Kidney glomerular epithelial cell (primary cell): ENCODE data around the gene C10orf90.

ENCODE experiments used
- DNase-seq: peaks from one replicate; lab custom pipeline; 2025; lab: John Stamatoyannopoulos, UW

The C10orf90 gene

GRCh38 chr10:126629925-126630624 is 40.4 kb downstream of the C10orf90 start:
- DNase-seq = no peak

GRCh38 chr10:126628746-126629145 is 41.7 kb downstream of the C10orf90 start:
- no peak for DNase-seq

- DNase-seq = no peak
Observed at GRCh38 chr10:126621846-126622245, 48.6 kb downstream of the C10orf90 start.

GRCh38 chr10:126618466-126618865 is 52.0 kb downstream of the C10orf90 start:
- DNase-seq = no peak

GRCh38 chr10:126617733-126618132 is 52.8 kb downstream of the C10orf90 start:
- no peak for DNase-seq

GRCh38 chr10:126617208-126617607 is 53.3 kb downstream of the C10orf90 start:
- no peak for DNase-seq

GRCh38 chr10:126616737-126617136 is 53.8 kb downstream of the C10orf90 start:
- DNase-seq = no peak

- DNase-seq = no peak
Observed at GRCh38 chr10:126611303-126611702, 59.2 kb downstream of the C10orf90 start.

GRCh38 chr10:126609566-126609965 is 60.9 kb downstream of the C10orf90 start:
- no peak for DNase-seq

- DNase-seq = no peak
Observed at GRCh38 chr10:126599949-126600682, 70.4 kb downstream of the C10orf90 start.

GRCh38 chr10:126598009-126598408 is 72.5 kb downstream of the C10orf90 start:
- DNase-seq = peak; percentile 28

- DNase-seq = no peak
Observed at GRCh38 chr10:126597211-126597610, 73.3 kb downstream of the C10orf90 start.

GRCh38 chr10:126596472-126597016 is 73.9 kb downstream of the C10orf90 start:
- DNase-seq = no peak

GRCh38 chr10:126595160-126595559 is 75.3 kb downstream of the C10orf90 start:
- DNase-seq = no peak

GRCh38 chr10:126593968-126594701 is 76.4 kb downstream of the C10orf90 start:
- no peak for DNase-seq

- DNase-seq = no peak
Observed at GRCh38 chr10:126592901-126593300, 77.6 kb downstream of the C10orf90 start.

GRCh38 chr10:126588024-126588423 is 82.5 kb downstream of the C10orf90 start:
- DNase-seq = no peak

GRCh38 chr10:126586878-126587277 is 83.6 kb downstream of the C10orf90 start:
- DNase-seq = no peak

GRCh38 chr10:126586128-126586527 is 84.4 kb downstream of the C10orf90 start:
- DNase-seq = no peak

GRCh38 chr10:126585249-126586017 is 85.1 kb downstream of the C10orf90 start:
- no peak for DNase-seq

- no peak for DNase-seq
Observed at GRCh38 chr10:126584836-126585235, 85.7 kb downstream of the C10orf90 start.
